Subcutaneous adipose tissue (tissue), 4 donors: Measurements from ENCODE around the gene TMIGD3. TPM values are rescaled to one million over a fixed set of nuclear protein-coding genes. Genes with fewer than 3 reads are reported as not detected.

Experiments used
- total RNA-seq, 4 donors: library from RNA; depleted of rRNA; stranded (reverse); fragments of >200 nt; gene quantifications; one replicate each; pipeline ENCODE4 v1.1.0, GENCODE V29; 2016
- TF ChIP-seq, protein P1 (sequence below): fragments of 450-650 bp; IDR thresholded peaks from one replicate; pipeline ENCODE4 v1.5.1; 2016; ENCODE audit warnings: low read depth, mild to moderate bottlenecking, control low read depth, antibody characterized with exemption, moderate library complexity

TMIGD3 gene
- total RNA-seq, 4 donors from 2014 or later: 1.9 to 34.7 (median 9.4) TPM

DNA sequence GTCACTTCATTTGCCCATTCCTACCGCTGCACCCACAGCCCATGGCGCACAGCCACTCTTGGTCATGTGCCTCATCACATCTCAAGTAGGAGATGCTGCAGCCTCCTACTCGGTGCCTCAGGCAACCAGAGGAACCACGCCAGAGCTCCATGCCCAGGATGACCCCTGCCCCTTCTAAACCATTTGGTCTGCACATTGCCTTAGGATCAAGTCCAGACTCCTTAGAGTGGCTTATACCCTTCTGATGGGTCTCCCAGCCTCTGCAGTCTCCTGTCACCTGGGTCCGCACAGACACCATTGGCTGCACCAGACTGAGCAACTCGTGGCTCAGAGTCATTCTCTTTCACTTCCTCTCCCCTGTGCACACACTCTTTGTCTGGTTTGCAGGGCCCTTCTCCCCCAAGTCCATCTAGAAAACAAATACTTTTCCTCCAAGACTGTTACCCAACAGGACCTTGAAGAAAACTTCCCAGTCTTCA, 2.2 kb upstream of the TMIGD3 start:
- TF ChIP-seq, protein P1, sequence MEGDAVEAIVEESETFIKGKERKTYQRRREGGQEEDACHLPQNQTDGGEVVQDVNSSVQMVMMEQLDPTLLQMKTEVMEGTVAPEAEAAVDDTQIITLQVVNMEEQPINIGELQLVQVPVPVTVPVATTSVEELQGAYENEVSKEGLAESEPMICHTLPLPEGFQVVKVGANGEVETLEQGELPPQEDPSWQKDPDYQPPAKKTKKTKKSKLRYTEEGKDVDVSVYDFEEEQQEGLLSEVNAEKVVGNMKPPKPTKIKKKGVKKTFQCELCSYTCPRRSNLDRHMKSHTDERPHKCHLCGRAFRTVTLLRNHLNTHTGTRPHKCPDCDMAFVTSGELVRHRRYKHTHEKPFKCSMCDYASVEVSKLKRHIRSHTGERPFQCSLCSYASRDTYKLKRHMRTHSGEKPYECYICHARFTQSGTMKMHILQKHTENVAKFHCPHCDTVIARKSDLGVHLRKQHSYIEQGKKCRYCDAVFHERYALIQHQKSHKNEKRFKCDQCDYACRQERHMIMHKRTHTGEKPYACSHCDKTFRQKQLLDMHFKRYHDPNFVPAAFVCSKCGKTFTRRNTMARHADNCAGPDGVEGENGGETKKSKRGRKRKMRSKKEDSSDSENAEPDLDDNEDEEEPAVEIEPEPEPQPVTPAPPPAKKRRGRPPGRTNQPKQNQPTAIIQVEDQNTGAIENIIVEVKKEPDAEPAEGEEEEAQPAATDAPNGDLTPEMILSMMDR: no peak

DNA sequence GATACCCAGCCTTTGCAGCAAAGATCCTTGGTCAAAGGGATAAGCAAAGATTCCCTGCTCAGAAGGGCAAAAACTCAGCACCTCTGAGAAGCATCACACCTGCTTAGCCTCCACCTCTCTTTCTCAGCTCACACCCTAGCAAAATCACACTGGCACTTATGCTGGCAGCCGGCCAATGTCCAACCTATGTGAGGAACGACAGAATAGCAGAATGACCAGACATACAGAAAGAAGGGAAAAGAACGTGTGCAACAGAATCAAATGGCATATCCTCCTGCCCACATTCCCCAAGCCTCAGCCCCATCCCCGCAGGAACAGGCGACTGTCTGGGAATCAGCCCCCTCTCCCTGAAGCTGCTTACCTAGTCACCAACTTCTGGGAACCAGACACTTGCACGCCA, 664 bp upstream of the TMIGD3 start:
- TF ChIP-seq, protein P1: no peak

DNA sequence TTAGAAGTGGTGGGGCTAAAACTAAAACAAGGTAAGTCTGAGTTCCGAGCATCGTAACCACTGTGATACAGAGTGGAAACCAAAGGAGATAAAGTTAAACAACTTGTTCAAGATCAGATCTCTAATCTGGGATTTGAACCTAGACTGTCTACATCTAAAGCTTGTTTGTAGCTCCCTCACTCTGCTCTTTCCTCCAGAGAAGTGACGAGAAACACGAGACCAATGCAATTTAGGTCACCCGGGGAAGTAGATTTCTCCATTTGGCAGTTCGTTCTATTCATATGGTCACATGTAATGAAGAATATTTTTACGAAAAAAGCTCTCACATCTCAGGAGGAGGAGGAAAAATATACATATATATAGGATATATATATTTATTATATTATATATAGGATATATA, 1.8 kb downstream of the TMIGD3 start:
- TF ChIP-seq, protein P1: no peak

DNA sequence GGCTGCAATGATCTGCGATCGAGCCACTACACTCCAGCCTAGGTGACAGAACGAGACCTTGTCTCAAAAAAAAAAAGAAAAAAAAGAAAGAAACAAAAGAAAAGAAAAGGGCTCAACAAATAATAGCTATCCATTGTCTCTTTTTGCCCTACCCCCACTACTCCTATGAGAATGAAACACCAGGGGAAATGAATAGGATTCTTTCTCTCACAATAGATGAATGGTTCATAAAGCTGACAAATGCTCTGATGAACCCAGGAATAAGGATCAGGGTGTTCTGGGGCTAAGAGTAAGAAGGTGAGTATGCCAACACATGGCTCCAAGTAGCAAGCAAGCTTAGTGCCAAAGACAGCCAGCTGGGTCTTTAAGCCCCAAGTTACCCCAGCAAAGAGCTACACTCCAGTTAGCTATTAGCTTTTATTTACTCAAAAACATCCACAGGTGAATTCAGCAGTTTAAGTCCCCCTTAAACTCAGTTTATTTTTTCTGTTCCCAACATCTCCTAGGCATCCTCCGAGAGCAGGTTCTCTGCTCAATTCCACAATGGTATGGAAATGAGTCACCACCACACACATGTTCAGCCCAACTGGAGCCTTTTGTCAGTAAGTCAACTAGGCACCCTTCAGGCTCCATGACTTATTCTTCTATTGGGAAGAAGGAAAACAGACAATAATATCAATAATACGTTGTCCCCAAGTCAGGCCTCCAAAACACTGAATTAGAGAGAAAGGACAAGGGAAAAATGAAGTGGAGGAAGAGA, 4.2 kb downstream of the TMIGD3 start:
- TF ChIP-seq, protein P1: no peak

DNA sequence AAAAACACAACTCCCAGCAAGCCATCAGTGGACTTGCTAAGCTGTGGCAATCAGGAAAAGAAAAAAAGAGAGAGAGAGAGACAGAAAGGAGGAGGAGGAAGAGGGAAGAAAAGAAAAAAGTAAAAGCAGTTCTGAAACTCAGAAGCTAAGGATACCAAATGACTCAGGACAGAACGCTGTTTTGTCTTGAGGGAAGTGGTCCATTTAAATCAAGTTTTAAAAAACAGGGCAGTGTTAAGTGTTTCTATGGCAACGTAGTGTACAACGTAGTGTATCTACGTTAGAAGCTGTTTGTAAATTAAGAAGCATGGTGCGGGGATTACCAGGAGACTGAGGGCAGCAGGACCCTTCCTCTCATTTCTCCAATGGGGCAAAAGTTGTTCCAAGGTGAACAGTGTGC, 5.8 kb downstream of the TMIGD3 start:
- TF ChIP-seq, protein P1: no peak

DNA sequence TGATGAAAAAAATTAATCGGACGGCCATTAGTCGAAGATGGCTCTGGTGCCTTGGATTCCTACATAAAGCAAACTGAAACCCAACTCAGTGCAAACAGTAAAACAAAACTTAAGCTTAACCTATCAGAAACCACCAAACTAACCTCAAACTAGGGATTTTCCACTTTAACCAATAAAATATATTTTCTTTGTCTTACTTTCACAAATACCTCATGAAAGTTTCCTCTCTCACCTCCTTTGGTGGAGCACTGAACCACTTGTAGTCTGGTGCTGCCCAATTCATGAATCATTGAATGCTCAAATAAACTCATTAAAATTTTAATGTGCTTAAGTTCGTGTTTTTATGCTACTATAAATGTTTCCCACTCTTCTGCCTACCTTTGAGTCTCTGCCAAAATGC, 7.0 kb downstream of the TMIGD3 start:
- TF ChIP-seq, protein P1: no peak

DNA sequence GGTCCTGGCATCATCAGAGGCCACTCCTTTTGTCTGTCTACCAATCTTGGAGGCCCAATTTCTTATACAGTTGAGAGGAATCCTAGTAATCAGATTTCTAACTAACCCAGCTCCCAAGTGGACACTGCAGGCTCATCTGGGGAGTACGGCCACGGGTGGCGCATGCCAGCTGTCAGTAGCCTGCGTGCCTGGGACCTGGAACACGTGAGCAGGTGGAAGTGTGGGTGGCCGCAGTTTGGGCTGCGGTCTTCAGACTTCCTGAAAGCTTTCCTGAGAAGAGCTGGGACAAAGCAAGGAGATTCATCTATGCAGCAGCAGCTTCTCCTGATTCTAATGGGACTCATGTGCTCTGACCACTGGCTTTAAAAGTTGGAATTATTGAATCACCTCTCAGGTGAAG, 12.4 kb downstream of the TMIGD3 start:
- TF ChIP-seq, protein P1: no peak
